IPS-18a (cell line): ENCODE measurements around the gene HDAC1.

Source experiments
- H3K27ac ChIP-seq: one replicate; pipeline ENCODE4 v1.5.1; 2013; ENCODE audit warnings: low read length
- H3K27me3 ChIP-seq: one replicate; pipeline ENCODE4 v1.6.1; 2013; ENCODE audit warnings: mild to moderate bottlenecking, low read length; ENCODE audit not compliant: control insufficient read depth, insufficient read depth
- H3K36me3 ChIP-seq: one replicate; pipeline ENCODE4 v1.6.1; 2013; ENCODE audit warnings: low read depth, low read length; ENCODE audit not compliant: control insufficient read depth
- H3K4me1 ChIP-seq: one replicate; pipeline ENCODE4 v1.6.1; 2013; ENCODE audit warnings: low read depth, low read length; ENCODE audit not compliant: control insufficient read depth
- H3K4me3 ChIP-seq: one replicate; pipeline ENCODE4 v1.5.1; 2013; ENCODE audit warnings: low read length
- H3K9ac ChIP-seq: one replicate; pipeline ENCODE4 v1.6.1; 2013; ENCODE audit warnings: mild to moderate bottlenecking, low read length, moderate library complexity
- H3K9me3 ChIP-seq: one replicate; pipeline ENCODE4 v1.6.1; 2013; ENCODE audit warnings: low read depth, low read length; ENCODE audit not compliant: control insufficient read depth

Gene HDAC1

DNA sequence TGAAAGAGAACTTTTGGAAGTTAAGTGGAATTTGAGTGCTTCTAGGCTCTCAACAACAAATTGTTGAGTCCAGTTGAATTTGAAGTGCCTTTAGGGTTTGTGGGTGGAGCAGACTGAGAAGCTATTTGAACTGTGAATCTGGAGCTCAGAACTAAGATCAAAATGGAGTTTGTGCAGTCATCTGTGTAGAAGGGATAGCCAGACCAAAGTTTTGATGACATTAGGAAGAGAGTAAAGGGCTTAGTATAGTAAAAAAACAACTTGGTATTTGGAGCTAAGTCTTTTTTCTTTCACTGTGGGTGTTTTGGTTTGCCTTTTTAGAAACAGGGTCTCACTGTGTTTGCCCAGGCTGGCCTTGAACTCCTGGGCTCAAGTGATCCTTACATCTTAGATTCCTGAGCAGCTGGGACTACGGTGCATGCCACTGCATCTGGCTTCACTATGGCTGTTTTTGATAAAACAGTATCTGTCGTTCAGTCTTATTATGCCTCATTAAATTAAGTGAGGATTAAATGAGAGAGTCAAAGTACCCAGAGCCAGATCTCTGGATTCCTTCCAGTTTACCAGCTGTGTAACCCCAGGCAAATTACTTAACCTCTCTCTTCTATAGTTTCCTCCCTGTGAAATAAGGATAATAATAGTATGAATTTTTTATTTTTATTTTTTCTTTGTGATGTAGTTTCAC is 20.0 kb downstream of the HDAC1 start:
- H3K27ac ChIP-seq, result no peak overlapping the region
- H3K4me3 ChIP-seq, result no peak overlapping the region
- H3K9ac ChIP-seq, result no peak overlapping the region
- H3K36me3 ChIP-seq, result peaks cover 2% of the 10 kb centered on the region
- no peaks in the 10 kb centered on the region for H3K9me3 ChIP-seq
- H3K4me1 ChIP-seq, result no peaks in the 10 kb centered on the region
- H3K27me3 ChIP-seq, result no peaks in the 10 kb centered on the region

DNA sequence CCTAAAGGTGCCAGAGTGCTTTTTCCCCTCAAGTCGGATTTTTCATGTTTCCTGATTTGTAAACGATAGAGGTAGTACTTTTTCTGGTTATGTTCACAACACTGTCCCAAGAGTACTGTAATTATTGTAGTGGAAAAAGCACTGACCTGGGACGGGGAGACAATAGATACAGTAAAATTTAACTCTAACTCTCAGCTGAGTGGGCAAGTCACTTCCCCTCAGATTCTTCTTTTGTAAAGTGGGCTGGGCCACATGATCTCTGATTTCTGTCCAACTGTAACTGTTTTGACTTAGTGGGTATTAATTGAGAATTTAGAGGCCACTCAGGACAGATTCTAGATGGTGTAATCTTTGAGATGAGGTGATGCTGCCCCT is 25.0 kb downstream of the HDAC1 start:
- Histone ChIP-seq H3K9me3 (no peaks in the 10 kb centered on the region), H3K9ac (no peak overlapping the region), H3K4me1 (no peaks in the 10 kb centered on the region), H3K27ac (no peak overlapping the region), H3K27me3 (no peaks in the 10 kb centered on the region), H3K4me3 (no peak overlapping the region), H3K36me3 (peaks cover 14% of the 10 kb centered on the region)

DNA sequence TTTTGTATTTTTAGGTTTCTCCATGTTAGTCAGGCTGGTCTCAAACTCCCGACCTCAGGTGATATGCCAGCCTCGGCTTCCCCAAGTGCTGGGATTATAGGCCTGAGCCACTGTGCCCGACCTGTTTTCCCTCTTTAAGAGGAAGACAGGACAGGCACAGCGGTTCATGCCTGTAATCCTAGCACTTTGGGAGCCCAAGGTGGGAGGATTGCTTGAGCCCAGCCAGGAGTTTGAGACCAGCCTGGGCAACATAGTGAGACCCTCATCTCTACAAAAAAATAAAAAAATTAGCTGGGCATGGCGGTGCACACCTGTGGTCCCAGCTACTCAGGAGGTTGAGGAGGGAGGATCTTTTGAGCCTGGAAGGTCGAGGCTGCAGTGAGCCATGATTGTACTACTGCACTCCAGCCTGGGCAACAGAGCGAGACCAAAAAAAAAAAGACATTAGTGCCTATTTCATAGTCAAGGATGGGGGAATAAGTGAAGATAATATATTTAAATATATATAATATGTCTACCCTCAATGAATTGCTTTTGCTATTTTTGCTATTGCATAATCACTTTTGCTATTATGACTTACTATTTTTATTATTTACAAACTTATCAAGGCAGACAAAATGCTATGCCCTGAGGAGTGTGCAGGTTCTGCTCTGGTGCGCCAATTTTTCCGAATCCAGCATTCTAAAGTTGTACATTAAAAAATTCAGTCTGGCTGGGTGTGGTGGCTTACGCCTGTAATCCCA is 26.4 kb downstream of the HDAC1 start:
- Histone ChIP-seq H3K27ac (no peak overlapping the region), H3K36me3 (peaks cover 14% of the 10 kb centered on the region), H3K27me3 (no peaks in the 10 kb centered on the region), H3K4me3 (no peak overlapping the region), H3K4me1 (no peaks in the 10 kb centered on the region), H3K9ac (no peak overlapping the region), H3K9me3 (no peaks in the 10 kb centered on the region)

DNA sequence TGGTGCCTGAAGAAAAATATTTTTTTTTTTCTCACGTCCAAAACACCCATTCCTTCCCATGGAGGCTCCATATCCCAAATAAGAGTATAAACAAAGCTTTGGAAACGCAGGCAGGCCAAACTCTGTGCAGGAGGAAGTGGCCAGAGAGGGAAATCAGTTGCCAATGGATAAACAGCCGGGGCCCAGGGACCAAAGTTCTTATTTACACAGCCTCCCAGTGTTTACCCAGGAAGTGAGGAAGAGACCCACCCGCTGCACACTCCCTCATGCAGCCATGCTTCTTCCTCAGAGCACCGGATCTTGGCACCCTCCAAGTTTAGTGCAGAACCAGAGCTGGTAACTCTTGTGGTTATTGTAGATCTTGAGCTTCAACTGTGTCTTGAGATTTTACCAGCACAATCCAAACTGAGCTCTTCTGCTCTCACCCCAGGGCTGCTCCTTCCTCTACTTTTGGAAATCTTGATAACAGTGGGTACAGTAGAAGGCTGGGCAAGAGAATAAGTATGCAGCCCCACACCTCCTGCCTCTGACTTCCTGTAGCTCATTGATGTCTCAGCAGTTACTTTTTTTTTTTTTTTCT is 29.9 kb downstream of the HDAC1 start:
- Histone ChIP-seq H3K4me1 (no peaks in the 10 kb centered on the region), H3K27me3 (no peaks in the 10 kb centered on the region), H3K36me3 (peaks cover 22% of the 10 kb centered on the region), H3K27ac (no peak overlapping the region), H3K9ac (no peak overlapping the region), H3K4me3 (no peak overlapping the region), H3K9me3 (no peaks in the 10 kb centered on the region)

DNA sequence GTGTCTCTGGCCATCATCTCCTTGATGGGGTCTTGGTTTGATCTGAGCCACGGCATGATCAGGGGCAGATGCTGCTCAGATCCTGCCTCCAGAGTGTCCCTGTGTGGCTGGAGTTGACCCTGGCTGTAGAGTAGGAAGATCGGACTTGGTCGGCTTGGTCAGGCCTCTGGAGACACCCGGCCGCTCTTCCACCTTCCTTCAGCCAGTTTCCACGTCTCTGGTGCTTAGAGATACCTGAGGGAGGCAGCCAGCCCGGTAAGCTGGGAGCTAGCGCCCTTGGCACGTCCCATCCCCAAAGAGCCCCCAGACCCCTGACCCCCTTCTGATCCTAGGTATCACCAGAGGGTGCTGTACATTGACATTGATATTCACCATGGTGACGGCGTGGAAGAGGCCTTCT is 35.3 kb downstream of the HDAC1 start:
- Histone ChIP-seq H3K4me3 (no peak overlapping the region), H3K4me1 (peaks cover 2% of the 10 kb centered on the region), H3K9ac (no peak overlapping the region), H3K9me3 (no peaks in the 10 kb centered on the region), H3K27me3 (no peaks in the 10 kb centered on the region), H3K36me3 (peaks cover 60% of the 10 kb centered on the region), H3K27ac (no peak overlapping the region)

DNA sequence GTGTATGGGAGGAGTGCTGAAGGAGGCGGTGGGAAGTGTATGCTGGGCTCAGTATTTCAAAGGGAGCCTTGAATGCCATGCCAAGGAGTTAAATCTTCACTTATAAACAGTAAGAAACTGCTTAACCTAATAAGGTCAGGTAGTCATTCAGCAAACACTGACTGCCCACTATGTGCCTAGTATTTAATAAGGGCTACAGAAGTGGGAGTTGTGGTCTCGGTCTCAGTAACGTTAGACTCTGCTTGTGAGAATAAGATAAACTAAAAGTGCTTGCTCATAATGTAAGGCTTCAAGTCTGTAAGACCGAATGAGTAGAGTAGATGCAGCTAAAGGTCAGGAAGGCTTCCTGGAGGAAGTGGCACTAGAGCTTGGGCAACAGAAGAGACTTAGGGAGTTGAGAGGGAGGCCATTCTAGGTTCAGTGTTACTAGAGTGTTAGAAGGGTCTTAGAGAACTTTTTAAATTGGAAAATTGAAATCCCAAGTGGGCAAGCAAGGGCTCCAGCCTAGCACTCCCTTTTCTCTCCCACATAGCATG is 38.1 kb downstream of the HDAC1 start:
- no peaks in the 10 kb centered on the region for H3K9me3 ChIP-seq
- no peak overlapping the region for H3K27ac ChIP-seq
- H3K27me3 ChIP-seq, result no peaks in the 10 kb centered on the region
- no peak overlapping the region for H3K9ac ChIP-seq
- no peak overlapping the region for H3K4me3 ChIP-seq
- peaks cover 81% of the 10 kb centered on the region for H3K36me3 ChIP-seq
- H3K4me1 ChIP-seq, result peaks cover 20% of the 10 kb centered on the region

DNA sequence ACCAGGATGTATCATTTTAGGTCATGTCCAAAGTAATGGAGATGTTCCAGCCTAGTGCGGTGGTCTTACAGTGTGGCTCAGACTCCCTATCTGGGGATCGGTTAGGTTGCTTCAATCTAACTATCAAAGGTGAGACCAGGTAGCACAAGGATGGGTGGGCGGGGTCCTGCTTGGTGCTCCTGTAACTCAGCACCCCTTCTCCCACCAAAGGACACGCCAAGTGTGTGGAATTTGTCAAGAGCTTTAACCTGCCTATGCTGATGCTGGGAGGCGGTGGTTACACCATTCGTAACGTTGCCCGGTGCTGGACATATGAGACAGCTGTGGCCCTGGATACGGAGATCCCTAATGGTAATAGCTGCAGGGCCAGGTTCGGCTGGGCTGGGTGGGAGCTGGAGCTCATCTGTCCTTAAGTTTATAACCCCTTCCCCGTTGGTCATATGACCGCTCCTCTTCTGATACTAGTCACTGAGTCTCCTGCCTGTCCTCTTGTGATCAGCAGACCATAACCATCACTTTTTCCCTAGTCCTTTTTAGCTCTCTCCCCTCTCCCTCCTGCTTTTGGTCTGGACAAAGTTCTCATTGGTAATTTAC is 38.8 kb downstream of the HDAC1 start:
- no peak overlapping the region for H3K9ac ChIP-seq
- H3K36me3 ChIP-seq, result peaks cover 76% of the 10 kb centered on the region
- H3K27me3 ChIP-seq, result no peaks in the 10 kb centered on the region
- no peaks in the 10 kb centered on the region for H3K9me3 ChIP-seq
- no peak overlapping the region for H3K4me3 ChIP-seq
- no peak overlapping the region for H3K27ac ChIP-seq
- H3K4me1 ChIP-seq, result peaks cover 20% of the 10 kb centered on the region

DNA sequence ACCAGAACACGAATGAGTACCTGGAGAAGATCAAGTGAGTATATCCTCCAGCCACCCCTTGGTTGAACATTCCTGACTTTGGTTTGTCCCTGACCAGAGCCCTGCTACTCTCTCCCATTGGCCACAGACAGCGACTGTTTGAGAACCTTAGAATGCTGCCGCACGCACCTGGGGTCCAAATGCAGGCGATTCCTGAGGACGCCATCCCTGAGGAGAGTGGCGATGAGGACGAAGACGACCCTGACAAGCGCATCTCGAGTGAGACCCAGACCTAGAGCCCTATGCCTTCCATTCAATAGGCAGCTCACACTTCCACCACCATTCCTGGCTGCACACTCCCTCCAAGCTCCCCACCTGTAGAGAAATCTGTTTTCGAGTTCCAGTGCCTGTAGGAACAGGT is 39.7 kb downstream of the HDAC1 start:
- peaks cover under 1% of the 10 kb centered on the region for H3K27me3 ChIP-seq
- H3K4me1 ChIP-seq, result peaks cover 20% of the 10 kb centered on the region
- no peak overlapping the region for H3K27ac ChIP-seq
- no peaks in the 10 kb centered on the region for H3K9me3 ChIP-seq
- H3K36me3 ChIP-seq, result peaks cover 76% of the 10 kb centered on the region
- no peak overlapping the region for H3K4me3 ChIP-seq
- H3K9ac ChIP-seq, result no peak overlapping the region

DNA sequence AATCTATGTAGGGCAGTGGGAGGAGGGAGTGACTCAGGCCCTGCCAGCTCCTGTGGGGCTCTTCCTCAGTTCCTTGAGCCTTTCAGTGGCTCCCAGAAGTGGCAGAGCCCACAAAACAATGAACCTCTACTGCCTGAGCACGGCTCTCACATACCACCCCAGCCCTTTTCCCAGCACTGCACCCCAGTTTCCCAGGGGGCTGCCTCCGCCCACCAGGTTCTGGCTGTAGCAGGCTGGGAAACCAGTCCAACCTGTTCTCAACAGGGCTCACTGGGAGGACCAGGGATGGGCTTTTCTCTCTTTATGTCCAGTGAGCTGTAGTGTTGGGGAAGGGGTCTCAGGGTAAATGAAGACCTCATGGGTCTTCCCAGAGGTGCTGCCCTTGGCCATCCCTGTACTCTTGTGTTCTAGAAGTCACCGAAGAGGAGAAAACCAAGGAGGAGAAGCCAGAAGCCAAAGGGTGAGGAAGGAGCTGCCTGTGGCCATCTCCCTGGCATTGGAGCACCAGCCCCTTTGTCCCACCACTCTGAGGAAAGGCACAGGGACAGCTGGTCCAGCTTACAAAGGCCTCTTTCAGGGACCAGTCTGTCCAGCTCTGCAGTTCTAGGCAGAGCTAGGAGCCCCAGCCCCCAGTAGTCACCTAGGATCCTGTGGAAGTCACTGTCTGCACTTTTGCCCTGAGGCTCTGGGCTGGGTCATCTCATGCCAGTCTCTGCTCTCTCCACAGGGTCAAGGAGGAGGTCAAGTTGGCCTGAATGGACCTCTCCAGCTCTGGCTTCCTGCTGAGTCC is 40.6 kb downstream of the HDAC1 start:
- Histone ChIP-seq H3K27ac (no peak overlapping the region), H3K4me1 (peaks cover 24% of the 10 kb centered on the region), H3K4me3 (no peak overlapping the region), H3K27me3 (peaks cover 8% of the 10 kb centered on the region), H3K9me3 (no peaks in the 10 kb centered on the region), H3K36me3 (peaks cover 68% of the 10 kb centered on the region), H3K9ac (no peak overlapping the region)

DNA sequence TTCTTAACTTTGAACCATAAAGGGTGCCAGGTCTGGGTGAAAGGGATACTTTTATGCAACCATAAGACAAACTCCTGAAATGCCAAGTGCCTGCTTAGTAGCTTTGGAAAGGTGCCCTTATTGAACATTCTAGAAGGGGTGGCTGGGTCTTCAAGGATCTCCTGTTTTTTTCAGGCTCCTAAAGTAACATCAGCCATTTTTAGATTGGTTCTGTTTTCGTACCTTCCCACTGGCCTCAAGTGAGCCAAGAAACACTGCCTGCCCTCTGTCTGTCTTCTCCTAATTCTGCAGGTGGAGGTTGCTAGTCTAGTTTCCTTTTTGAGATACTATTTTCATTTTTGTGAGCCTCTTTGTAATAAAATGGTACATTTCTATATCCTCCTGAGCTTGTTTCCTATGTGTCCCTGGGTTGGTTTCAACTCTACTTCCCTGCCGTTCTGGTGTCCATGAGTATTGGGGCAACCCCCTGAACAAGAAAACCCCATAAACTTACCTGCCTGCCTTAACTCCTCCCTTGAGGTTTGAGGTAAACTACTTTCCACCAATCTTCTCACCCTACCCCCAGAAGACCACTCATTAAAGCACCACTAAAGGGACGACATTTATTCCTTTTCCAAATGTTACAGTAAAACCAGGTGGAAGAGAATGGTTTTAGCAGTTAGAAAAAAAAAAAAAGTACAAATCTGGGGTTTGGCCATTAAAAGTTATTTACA is 41.5 kb downstream of the HDAC1 start:
- Histone ChIP-seq H3K27me3 (peaks cover 8% of the 10 kb centered on the region), H3K4me3 (peak overlapping the region; percentile 87), H3K27ac (no peak overlapping the region), H3K36me3 (peaks cover 60% of the 10 kb centered on the region), H3K9ac (no peak overlapping the region), H3K4me1 (peaks cover 27% of the 10 kb centered on the region), H3K9me3 (no peaks in the 10 kb centered on the region)
